GM21447 (cell line): Measurements from ENCODE around the gene YTHDC1.
A peak's percentile ranks its signal among the peaks of the same experiment; 100 is the strongest.

Source experiments
- ATAC-seq: cut with Tn5 transposase; IDR thresholded peaks from one replicate; pipeline ENCODE4 v1.9.1; 2021; ENCODE audit not compliant: unreplicated experiment

The YTHDC1 gene

DNA sequence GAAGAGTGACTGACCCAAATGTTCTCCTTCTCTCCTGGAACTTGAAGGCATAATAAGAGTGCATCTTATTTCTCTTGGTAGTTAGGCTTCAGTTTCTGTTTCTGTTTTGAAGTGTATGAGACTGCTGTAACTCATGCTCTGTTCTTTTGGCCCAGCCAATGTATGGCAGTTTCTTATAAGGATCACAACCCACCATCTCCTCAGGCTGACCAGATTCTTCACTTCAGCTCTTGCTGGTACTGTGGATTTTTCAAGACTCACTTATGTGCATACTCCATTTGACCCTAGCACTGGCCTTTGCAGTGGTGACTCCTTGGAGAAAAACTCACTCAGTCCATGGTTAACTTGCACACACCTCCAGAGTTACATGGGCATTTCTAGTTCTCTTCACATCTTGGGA, 9.6 kb upstream of the YTHDC1 start:
- peak; percentile 90 for ATAC-seq

DNA sequence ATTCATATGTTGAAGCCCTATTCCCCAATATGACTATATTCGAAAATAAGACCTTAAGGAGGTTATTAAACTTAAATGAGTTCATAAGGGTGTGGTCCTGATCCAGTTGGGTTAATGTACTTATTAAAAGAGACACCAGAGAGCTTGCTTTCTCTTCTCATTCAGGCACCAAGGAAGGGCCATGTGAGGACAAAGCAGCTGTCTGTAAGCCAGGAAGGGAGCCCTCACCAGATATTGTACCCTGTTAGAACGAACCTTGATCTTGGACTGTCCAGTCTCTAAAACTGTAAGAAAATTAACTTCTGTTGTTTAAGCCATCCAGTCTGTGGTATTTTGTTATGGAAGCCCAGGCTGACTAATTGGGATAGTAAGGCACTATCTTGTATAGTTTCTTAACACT, 9.1 kb upstream of the YTHDC1 start:
- peak; percentile 7 for ATAC-seq

DNA sequence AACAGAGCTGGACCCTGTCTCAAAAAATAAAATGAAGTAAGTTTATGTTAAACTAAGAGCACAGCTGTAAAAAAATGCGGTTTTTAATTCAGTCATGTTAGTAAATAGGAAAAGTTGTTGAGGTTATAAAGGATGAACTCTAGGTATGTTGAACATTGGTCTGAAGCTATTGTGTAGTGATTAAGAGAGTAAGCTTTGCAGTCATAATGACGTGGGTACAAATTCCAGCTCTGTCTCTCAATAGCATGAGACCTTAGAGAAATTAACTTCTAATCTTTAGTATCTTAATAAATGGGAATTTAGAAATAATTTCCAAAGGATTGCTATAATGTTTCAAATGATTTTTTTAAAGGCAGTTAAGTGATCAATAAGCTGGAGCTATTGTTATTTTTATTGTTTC, 2.9 kb upstream of the YTHDC1 start:
- ATAC-seq = no peak

DNA sequence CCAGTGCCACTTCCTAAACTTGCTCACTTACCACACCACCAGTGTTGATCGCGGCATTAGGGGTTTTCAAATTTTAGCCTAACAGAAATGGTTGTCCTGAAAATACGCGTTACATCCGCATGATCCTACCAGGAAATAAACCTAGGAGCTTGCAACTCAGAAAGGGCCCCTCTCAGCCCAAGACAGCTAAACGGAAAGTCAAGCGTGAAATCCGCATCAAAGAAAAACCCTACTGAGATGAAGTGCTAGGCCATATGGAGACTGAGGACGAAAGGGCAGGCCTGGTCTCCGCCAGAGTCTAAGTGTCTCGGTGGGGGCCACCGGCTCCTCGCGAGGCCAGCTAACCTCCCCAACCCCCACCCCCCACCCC, 626 bp downstream of the YTHDC1 start:
- peak; percentile 10 for ATAC-seq

DNA sequence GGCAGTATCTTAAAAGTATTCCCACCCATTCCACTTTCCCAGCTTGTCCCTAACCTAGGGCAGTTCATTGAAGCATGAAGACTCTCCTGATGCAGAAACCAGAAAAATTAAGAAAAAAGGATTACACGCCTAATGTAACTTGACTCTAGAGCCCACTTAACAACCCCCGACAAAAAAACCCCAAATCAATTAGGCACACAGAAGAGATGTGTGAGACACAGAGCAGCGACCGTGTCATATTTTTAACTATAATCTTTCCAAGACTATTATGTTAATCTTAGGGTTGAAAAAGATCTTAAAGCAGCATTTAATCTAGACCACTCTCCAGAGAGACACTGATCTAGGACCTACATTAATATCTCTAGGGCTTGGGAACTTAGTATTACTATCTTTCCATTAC, 1.3 kb downstream of the YTHDC1 start:
- no peak for ATAC-seq

DNA sequence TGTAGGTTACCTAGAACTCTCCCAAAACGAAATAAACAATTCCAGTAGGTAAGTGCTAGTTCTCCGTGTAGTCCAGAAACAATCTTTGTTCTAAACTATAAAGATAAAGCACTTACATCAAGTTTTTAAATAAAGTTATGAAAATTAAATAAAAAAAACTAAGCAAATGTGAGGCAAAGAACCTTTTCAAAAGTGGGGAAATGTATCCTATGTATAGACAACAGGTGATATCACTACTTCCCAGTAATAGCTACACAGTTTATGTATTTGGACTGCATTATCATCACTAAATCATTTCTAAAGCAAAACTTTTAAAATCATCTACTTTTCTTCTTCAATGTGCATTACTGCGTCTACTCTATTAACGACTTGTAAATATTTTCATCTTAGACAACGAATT, 2.0 kb downstream of the YTHDC1 start:
- no peak for ATAC-seq

DNA sequence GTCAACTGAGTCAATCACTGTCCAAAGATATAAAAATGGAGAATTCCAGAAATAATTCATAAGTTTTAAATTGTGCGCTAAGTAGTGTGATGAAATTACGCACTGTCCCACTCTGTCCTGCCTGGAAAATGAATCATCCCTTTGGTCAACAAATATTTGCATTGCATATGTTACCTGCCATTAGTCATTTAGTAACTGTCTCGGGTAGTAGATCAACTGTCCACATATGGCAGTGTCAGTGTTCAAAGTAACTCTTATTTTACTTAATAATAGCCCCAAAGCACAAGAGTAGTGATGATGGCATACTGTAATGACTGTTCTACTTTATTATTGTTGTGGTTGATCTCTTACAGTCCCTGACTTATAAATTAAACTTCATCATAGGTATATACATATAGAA, 3.4 kb downstream of the YTHDC1 start:
- ATAC-seq = no peak

DNA sequence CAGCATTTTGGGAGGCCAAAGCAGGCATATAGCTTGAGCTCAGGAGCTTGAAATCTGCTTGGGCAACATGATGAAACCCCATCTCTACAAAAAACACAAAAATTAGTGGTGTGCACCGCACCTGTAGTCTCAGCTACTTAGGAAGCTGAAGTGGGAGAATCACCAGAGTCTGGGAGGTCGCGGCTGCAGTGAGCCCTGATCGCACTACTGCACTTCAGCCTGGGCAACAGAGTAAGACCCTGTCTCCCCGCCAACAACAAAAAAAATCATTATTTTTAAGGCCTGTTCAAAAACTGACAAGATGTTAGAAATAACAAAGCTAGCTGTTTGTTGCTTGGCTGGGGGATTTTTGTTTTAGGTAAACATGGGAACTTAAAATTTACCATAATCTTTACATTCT, 5.1 kb downstream of the YTHDC1 start:
- ATAC-seq = no peak

DNA sequence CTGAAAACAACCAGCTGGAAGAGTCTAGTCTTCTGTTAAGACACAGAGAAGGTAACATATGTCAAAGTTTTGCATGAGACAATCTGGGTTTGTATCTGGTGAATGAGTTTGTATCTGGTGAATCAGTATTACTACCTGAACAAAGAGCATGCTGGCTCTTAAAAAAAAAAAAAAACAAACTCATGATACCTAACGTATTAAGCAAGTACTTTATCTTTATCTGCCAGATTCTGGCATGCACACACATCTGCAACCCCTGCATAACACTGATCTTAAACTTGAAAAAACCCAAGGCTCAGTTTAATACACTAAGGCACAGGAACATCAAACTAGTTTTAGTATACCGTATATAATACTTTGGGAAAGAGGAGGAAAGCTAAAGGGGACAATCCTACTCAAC, 5.8 kb downstream of the YTHDC1 start:
- ATAC-seq = no peak

DNA sequence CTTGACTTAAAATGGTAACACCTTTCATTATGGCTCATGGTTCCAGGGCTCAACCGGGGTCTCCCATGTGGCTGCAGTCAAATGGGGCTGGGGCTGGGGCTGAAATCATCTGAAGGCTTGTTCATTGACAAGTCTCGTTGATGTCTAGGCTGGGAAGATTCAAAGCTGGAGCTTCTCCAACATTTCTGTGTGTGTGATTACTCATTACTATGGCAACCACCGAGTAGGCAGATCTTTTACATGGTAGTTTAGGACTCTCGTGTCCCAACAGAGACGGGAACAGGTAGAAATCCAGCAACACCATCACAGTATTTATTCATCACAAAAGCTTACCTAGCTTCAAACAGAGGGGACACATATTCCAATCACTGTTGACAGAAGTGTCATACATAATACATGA, 7.8 kb downstream of the YTHDC1 start:
- ATAC-seq = no peak

DNA sequence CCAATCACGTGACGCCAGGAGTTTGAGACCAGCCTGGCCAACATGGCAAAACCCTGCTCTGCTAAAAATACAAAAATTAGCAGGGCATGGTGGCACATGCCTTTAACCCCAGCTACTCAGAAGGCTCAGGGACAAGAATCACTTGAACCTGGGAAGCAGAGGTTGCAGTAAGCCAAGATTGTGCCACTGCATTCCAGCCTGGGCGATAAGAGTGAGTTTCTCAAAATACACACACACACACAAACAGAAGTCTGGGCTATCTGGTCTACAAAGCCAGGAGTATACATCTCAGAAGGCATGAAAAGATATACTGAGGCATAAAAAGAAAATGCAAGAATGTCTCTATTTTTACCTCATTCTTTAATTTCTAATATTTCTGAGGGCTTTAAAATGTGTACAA, 11.3 kb downstream of the YTHDC1 start:
- ATAC-seq = no peak

DNA sequence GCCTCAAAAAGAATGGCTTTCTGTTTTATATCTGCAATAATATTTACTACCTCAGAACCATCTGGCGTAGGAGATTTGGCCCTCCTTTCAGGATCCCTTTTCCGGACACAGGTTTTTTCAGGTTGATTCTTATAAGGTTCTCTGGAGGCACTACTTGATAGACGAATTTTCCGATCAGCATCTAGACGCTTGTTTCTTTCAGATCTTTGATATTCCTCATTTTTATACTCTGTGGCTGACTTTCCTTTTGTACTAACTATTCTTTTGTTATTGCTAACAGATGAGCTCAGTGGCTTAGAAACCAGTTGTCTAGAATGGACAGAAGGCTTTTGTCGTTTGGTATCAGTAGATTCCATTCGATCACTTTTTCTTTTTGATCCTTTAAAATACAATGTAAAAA, 12.4 kb downstream of the YTHDC1 start:
- no peak for ATAC-seq

DNA sequence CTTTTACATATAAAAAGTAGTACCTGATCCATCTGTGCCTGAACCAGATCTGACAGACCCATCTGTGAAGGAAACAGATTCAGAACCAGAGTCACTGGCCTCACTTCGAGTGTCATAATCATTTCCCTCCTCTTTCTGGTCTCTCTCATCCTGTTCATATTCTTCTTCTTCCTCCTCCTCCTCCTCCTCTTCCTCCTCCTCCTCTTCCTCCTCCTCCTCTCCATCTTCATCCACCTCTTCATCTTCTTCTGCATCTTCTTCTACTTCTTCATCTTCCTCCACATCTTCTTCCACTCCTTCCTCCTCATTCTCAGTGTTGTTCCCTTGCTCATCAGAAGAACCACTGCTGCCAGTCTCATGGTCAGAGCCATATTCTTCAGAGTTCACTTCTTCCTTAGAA, 12.9 kb downstream of the YTHDC1 start:
- ATAC-seq = no peak

DNA sequence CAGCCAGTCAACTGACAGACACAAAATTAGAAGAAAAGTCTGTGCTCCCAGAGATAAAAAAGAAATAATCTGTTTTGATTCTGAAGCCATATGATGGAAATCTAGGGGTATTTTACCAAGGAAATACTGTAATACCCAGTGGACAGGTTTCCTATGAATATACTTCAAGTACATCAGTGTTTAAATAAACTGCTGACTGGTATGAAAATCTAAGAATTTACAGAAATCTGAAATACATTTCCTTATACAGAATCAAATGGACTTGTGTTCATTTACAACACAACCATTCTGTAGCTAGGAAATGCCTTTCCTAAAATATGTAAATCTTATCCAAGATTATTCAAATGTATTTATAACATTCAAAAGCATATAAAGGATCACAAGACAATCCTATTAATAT, 13.4 kb downstream of the YTHDC1 start:
- ATAC-seq = no peak

DNA sequence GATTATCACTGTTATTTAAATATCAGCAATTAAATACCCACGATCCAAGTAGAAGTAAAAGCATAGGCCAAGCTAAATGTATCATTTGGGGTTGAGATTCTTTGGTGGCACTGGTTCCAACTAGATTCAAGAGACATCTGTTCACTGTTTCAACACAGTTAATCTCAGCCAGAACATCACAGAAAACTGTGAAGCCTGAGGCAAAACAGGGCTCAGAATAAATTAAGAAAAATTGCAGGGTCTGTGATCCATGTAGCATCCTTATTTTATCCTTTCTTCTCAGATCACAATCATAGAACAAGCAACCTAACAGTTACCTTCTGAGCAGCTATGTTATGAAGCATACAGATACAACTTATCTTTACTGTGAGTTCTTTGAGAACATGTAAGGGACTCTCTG, 23.7 kb downstream of the YTHDC1 start:
- no peak for ATAC-seq

DNA sequence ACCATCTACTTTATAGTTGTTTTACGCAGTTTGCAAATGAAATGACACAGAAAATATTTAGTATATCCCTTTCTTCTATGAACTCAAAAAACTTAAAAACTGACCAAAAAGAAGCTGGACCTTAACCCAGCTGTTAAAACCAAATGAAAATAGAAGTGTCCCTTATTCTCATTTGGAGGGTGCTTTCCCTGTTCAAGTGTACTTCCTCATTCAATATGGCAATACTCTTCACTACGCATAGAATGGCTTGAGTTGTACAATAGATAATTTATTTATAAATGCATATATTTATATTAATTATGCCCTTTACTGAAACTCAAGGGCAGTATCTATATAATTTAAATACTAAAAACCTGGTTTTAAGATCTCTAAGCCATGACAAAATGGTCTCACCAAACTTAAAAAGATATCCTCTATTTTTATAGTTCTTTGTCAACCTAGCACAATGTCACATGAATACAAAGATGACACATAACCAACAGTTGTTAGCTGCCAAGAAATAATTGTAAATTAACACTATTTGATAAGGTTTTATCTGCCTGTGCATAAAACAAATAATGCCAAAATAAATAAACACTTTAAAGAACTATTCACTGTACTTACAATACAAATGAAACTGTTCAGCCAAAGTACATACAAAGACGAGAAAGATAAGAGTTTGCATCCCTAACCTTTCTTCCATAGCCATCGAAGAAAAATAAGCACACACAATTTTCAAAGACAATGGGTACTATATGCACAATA, 25.2 kb downstream of the YTHDC1 start:
- no peak for ATAC-seq

DNA sequence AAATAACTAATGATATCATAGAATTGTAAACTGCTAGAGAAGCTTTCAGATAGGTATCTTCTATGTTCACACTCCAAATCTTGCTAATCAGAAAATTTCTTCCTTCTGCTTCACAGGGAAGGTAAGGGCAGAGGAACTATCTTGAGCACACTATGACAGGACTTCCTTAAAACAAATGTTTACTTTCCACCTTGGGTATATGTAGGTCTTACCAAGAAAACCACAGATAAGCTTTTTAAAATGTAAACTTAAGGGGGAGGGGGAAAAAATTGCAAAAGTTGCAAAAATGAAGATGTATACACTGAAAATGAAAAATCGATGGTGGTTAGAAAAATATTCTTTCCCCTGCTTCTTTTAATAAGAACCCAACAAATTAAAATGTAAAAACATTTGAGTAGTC, 30.9 kb downstream of the YTHDC1 start:
- no peak for ATAC-seq

DNA sequence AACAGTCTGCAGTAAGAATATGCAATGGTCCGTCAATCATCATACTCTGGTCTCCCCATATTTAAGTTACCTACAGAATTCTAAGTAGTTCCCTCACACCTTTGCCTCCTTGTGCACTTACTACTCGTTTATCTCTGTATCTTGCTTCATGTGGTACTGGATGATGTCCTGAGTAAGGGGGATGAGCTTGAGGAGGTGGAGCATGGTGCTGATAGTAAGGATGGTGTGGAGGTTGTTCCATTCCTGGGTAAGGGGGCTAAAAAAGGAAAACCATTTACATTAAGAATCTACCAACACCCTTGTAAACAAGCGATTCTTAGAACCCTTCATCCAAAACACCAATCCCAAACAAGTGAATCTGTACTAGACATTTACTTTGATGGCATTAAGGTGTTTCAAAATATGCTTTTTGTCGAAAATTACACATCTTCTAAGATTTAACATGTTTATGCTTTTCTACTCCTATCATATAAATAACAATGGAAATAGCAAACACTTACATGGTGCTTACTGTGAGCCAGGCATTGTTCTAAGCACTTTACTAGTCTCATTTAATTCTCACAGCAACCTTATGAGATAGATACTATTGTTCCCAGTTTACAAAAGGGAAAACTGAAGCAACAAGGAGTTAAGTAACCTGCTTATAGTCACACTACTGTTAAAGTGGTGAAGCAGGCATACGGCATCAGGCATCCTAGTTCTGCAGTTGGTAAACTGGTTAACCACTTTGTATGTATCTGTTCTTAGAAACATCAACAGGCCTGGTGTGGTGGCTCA, 33.5 kb downstream of the YTHDC1 start:
- ATAC-seq = no peak

DNA sequence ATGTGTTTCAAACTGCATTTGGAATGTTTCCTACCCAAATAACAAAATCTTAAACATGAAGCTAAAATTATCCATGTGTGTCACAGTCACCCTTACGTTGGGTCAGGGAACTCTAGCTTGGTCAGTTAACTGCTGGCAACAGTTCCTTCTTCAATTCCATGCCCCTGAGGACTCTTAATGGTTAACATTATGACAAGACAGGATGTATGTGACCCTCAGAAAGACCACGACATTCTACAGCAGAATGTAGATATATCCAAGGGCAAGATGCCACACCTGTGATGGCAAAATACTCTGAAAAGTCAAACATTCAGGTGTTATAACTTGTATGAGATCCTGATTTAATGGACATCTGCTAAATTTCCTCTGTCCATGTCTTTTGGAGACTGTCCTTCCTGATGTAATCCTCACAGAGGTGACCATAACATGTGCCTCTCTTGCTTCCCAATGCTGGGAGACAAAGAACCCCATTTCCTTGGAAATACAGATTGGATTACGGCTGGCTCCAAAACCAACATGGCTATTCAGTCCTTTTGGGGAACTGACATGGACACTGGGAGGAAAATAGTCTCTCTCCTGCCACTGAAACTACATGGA, 39.1 kb downstream of the YTHDC1 start:
- ATAC-seq = no peak

DNA sequence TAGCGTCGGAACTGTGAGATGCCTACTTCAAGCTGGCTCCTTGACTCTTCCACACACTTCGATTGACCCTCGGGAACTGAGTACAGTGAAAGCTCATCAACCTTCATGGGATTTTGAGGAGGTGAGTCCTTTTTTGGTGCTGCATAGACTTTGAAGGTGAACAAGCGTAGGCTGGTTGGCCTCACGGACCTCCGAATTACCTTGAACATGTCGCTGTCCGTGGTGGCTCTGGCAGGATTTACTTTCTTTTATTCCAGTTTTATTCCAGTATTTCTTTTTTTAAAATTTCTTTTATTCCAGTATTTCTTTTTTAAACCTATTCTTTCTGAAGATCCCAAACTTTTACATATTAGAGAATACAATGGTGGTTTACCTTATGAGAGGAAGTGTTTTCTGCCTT, 45.2 kb downstream of the YTHDC1 start:
- ATAC-seq = no peak

DNA sequence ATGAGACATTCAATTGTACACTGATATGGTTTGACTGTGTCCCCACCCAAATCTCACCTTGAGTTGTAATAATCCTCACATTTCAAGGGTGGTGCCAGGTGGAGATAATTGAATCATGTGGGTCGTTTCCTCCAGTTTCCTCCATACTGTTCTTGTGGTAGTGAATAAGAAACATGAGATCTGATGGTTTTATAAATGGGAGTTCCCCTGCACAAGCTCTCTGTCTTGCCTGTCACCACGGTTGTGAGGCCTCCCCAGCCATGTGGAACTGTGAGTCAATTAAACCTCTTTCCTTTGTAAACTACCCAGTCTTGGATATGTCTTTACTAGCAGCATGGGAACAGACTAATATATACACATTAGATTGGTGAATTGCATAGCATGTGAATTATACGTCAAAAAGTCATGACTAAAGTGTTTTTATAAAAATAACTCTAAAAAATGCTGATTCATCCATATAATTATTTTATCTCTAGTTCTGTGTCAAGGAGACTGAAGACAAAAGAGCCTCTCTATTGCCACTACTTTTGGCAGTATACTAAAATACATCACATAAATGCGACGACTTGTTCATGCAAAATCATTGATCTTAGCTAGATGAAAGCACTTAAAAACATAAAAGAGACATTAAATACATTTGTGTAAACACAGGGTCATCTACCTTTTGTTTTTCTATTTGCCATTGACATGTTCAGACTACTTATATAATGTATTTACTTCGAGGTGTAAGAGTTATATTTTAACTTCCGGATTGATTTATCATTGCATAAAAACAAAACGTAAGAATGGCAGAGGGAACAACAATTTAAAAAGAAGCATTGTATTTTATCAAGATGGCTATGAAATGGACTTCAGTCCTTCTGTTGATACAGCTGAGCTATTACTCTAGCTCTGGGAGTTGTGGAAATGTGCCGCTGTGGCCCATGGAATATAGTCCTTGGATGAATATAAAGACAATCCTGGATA, 50.1 kb downstream of the YTHDC1 start:
- no peak for ATAC-seq
